Astrocyte (in vitro differentiated cells and primary cell): ENCODE measurements around the gene LYRM2. TPM values are rescaled to one million over a fixed set of nuclear protein-coding genes. Genes with fewer than 3 reads are reported as not detected.

ENCODE experiments used
- DNase-seq: peaks from one replicate; pipeline ENCODE4 v3.0.0-alpha.2; 2010; ENCODE audit warnings: low read depth
- FAIRE-seq: peaks from 2 replicates; lab custom pipeline; 2011; peaks lifted over from hg19 to GRCh38; lab: Jason Lieb, UNC
- H2AFZ ChIP-seq: 2 replicates; pipeline ENCODE4 v1.6.0; 2012; ENCODE audit warnings: low read depth, low read length, inconsistent platforms
- H3K27ac ChIP-seq: 2 replicates; pipeline ENCODE4 v1.5.1; 2011; ENCODE audit warnings: low read depth, low read length, inconsistent platforms
- H3K27me3 ChIP-seq: 2 replicates; pipeline ENCODE4 v1.6.0; 2011; ENCODE audit warnings: low read length, inconsistent platforms; ENCODE audit not compliant: insufficient read depth
- H3K36me3 ChIP-seq: 2 replicates; pipeline ENCODE4 v1.5.1; 2011; ENCODE audit warnings: low read length, inconsistent platforms; ENCODE audit not compliant: insufficient read depth
- H3K4me1 ChIP-seq: 2 replicates; pipeline ENCODE4 v1.5.1; 2011; ENCODE audit warnings: low read length, inconsistent platforms; ENCODE audit not compliant: insufficient read depth
- H3K4me2 ChIP-seq: 2 replicates; pipeline ENCODE4 v1.6.0; 2012; ENCODE audit warnings: low read length, inconsistent platforms
- H3K4me3 ChIP-seq: 2 replicates; pipeline ENCODE4 v1.5.1; 2011; ENCODE audit warnings: low read depth, mild to moderate bottlenecking, low read length, inconsistent platforms; ENCODE audit not compliant: insufficient read depth
- H3K79me2 ChIP-seq: 2 replicates; pipeline ENCODE4 v1.6.0; 2012; ENCODE audit warnings: mild to moderate bottlenecking, low read length, inconsistent platforms; ENCODE audit not compliant: insufficient read depth
- H3K9ac ChIP-seq: 2 replicates; pipeline ENCODE4 v1.6.0; 2012; ENCODE audit warnings: mild to moderate bottlenecking, low read length, inconsistent platforms
- H3K9me3 ChIP-seq: 2 replicates; pipeline ENCODE4 v1.5.1; 2012; ENCODE audit warnings: low read depth, mild to moderate bottlenecking, low read length, inconsistent platforms; ENCODE audit not compliant: insufficient read depth
- H4K20me1 ChIP-seq: 2 replicates; pipeline ENCODE4 v1.6.0; 2012; ENCODE audit warnings: low read length, inconsistent platforms; ENCODE audit not compliant: insufficient read depth
- H3K27ac Mint-ChIP-seq: one replicate; pipeline ENCODE4 v1.8.0; 2021; ENCODE audit warnings: mild to moderate bottlenecking, mixed read lengths; ENCODE audit not compliant: unreplicated experiment
- H3K27me3 Mint-ChIP-seq: one replicate; pipeline ENCODE4 v1.8.0; 2021; ENCODE audit warnings: low read depth, mixed read lengths; ENCODE audit not compliant: unreplicated experiment
- H3K36me3 Mint-ChIP-seq: one replicate; pipeline ENCODE4 v1.8.0; 2021; ENCODE audit warnings: low read depth, mixed read lengths; ENCODE audit not compliant: unreplicated experiment
- H3K4me1 Mint-ChIP-seq: one replicate; pipeline ENCODE4 v1.8.0; 2021; ENCODE audit warnings: low read depth, mixed read lengths; ENCODE audit not compliant: unreplicated experiment
- H3K4me3 Mint-ChIP-seq: one replicate; pipeline ENCODE4 v1.8.0; 2021; ENCODE audit warnings: mild to moderate bottlenecking, moderate library complexity, mixed read lengths; ENCODE audit not compliant: unreplicated experiment
- H3K9me3 Mint-ChIP-seq: one replicate; pipeline ENCODE4 v1.8.0; 2021; ENCODE audit warnings: mild to moderate bottlenecking, mixed read lengths; ENCODE audit not compliant: unreplicated experiment
- CTCF ChIP-seq: IDR thresholded peaks from 2 replicates; pipeline ENCODE4 v1.5.1; 2011; ENCODE audit warnings: low read depth, mild to moderate bottlenecking, inconsistent platforms, low read length, moderate library complexity; ENCODE audit not compliant: insufficient read depth
- EZH2 ChIP-seq: IDR thresholded peaks from 2 replicates; pipeline ENCODE4 v1.6.1; 2012; ENCODE audit warnings: mild to moderate bottlenecking, low read length, inconsistent platforms; ENCODE audit not compliant: insufficient read depth
- total RNA-seq: library from RNA; stranded (reverse); gene quantifications from 2 replicates; pipeline ENCODE4 v1.2.1, GENCODE V29; 2021

The LYRM2 gene
- total RNA-seq, 1 donor from 2014 or later = 39.2 TPM

- H3K27ac ChIP-seq = no peak overlapping the region
- H3K27me3 ChIP-seq = peaks cover 28% of the 10 kb centered on the region
- DNase-seq (no peak), FAIRE-seq (no peak)
- H3K4me1 ChIP-seq = peaks cover 10% of the 10 kb centered on the region
- H3K36me3 ChIP-seq = no peaks in the 10 kb centered on the region
- H3K4me2 ChIP-seq = peak overlapping the region; percentile 75
- no peak overlapping the region for H2AFZ ChIP-seq
- no peaks in the 10 kb centered on the region for H3K9me3 ChIP-seq
- no peak overlapping the region for H3K4me3 ChIP-seq
- Mint-ChIP-seq H3K4me1 (peaks cover 55% of the 10 kb centered on the region), H3K9me3 (peaks cover under 1% of the 10 kb centered on the region), H3K4me3 (peak overlapping the region; percentile 61), H3K36me3 (peaks cover 2% of the 10 kb centered on the region), H3K27ac (no peak overlapping the region), H3K27me3 (no peaks in the 10 kb centered on the region)
- TF ChIP-seq CTCF (peak; percentile 4), EZH2 (no peak)
- H4K20me1 ChIP-seq = peaks cover 6% of the 10 kb centered on the region
- no peak overlapping the region for H3K9ac ChIP-seq
- no peaks in the 10 kb centered on the region for H3K79me2 ChIP-seq
Measured at GRCh38 chr6:89562093-89562973, 76.2 kb downstream of the LYRM2 start.

DNA sequence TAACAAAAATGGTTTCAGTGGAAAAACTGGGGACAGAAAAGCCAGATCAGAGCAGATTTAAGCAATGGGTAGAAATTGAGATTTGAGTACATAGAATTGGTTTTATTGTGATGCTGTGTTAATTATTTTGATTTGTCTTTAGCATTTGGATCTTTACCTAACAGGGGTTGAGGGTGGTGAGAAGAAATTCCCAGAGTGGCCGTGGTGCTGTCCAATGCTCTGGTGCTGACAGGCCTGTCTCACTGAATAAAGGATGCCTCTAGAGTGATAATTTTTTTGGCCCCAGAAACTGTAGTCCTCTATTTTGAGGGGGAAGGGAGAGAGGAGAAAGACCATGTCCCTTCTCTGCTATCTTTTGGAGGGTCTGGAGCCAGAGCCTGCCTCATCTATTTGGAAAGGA is 79.1 kb downstream of the LYRM2 start:
- H3K4me1 ChIP-seq = no peaks in the 10 kb centered on the region
- H3K79me2 ChIP-seq = no peaks in the 10 kb centered on the region
- no peak overlapping the region for H3K4me2 ChIP-seq
- peaks cover 29% of the 10 kb centered on the region for H3K27me3 ChIP-seq
- TF ChIP-seq EZH2 = no peak
- TF ChIP-seq CTCF = no peak
- no peak for DNase-seq
- no peak overlapping the region for H3K4me3 ChIP-seq
- H3K4me1 Mint-ChIP-seq = peaks cover 33% of the 10 kb centered on the region
- peaks cover 2% of the 10 kb centered on the region for H3K27me3 Mint-ChIP-seq
- H3K9me3 ChIP-seq = no peaks in the 10 kb centered on the region
- no peak overlapping the region for H3K27ac Mint-ChIP-seq
- FAIRE-seq = no peak
- H3K36me3 Mint-ChIP-seq = peaks cover 4% of the 10 kb centered on the region
- H4K20me1 ChIP-seq = peaks cover 6% of the 10 kb centered on the region
- no peak overlapping the region for H3K27ac ChIP-seq
- H3K4me3 Mint-ChIP-seq = no peak overlapping the region
- no peak overlapping the region for H2AFZ ChIP-seq
- peaks cover 10% of the 10 kb centered on the region for H3K9me3 Mint-ChIP-seq
- H3K9ac ChIP-seq = no peak overlapping the region
- no peaks in the 10 kb centered on the region for H3K36me3 ChIP-seq

DNA sequence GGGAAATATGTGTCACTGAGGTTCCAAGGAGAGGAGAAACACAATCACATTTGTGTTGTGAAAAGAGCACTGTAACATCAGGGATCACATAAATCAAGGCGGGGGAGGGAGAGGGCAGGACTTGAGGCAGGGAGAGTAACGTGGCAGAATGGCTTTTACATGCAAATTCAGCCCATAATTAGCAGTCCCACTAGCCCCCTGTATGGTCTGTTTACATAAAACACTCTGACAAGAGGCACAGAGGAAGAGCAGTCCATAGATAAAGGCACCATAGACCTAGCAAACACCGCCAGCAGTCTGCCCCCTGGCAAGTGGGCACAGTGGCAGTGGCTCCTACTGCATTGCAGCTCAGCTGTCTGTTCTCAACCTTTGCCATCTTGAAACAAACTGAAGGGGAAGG is 82.7 kb downstream of the LYRM2 start:
- H3K27ac ChIP-seq = no peak overlapping the region
- no peak overlapping the region for H2AFZ ChIP-seq
- no peaks in the 10 kb centered on the region for H3K79me2 ChIP-seq
- no peaks in the 10 kb centered on the region for H3K4me1 ChIP-seq
- DNase-seq (no peak), FAIRE-seq (no peak)
- no peak overlapping the region for H3K4me2 ChIP-seq
- H3K9ac ChIP-seq = no peak overlapping the region
- H3K9me3 Mint-ChIP-seq = peaks cover 10% of the 10 kb centered on the region
- peaks cover 13% of the 10 kb centered on the region for H3K4me1 Mint-ChIP-seq
- TF ChIP-seq CTCF = no peak
- TF ChIP-seq EZH2 = no peak
- no peaks in the 10 kb centered on the region for H3K36me3 ChIP-seq
- no peaks in the 10 kb centered on the region for H3K9me3 ChIP-seq
- no peak overlapping the region for H3K4me3 ChIP-seq
- peaks cover 4% of the 10 kb centered on the region for H3K36me3 Mint-ChIP-seq
- H3K27me3 ChIP-seq = peaks cover 7% of the 10 kb centered on the region
- peaks cover 2% of the 10 kb centered on the region for H3K27me3 Mint-ChIP-seq
- peaks cover 3% of the 10 kb centered on the region for H4K20me1 ChIP-seq
- H3K4me3 Mint-ChIP-seq = no peak overlapping the region
- H3K27ac Mint-ChIP-seq = no peak overlapping the region
